ENCODE data around the gene PSMB2.

PSMB2 gene

GRCh38 chr1:35557611-35558373 is 83.5 kb downstream of the PSMB2 start, which contains the start of gene NCDN:
Gene NCDN, plus strand, starts transcription at chr1:35557799. Its CDS starts 392 bp downstream, at chr1:35558191.
- in situ Hi-C loops (cut with MboI; ENCODE audit: low sequenced_read_pairs) = no loop called here

GRCh38 chr1:35557118-35557610 is 84.2 kb downstream of the PSMB2 start, which contains the start of gene KIAA0319L:
Gene KIAA0319L, minus strand, starts transcription at chr1:35557403. Its CDS starts 2,912 bp downstream, at chr1:35554491.
- in situ Hi-C loops (cut with MboI; ENCODE audit: low sequenced_read_pairs) = no loop called here

- in situ Hi-C loops (cut with MboI; ENCODE audit: low sequenced_read_pairs) = no loop called here
These were observed 84.7 kb downstream of the PSMB2 start for GRCh38 chr1:35556484-35557117.

DNA sequence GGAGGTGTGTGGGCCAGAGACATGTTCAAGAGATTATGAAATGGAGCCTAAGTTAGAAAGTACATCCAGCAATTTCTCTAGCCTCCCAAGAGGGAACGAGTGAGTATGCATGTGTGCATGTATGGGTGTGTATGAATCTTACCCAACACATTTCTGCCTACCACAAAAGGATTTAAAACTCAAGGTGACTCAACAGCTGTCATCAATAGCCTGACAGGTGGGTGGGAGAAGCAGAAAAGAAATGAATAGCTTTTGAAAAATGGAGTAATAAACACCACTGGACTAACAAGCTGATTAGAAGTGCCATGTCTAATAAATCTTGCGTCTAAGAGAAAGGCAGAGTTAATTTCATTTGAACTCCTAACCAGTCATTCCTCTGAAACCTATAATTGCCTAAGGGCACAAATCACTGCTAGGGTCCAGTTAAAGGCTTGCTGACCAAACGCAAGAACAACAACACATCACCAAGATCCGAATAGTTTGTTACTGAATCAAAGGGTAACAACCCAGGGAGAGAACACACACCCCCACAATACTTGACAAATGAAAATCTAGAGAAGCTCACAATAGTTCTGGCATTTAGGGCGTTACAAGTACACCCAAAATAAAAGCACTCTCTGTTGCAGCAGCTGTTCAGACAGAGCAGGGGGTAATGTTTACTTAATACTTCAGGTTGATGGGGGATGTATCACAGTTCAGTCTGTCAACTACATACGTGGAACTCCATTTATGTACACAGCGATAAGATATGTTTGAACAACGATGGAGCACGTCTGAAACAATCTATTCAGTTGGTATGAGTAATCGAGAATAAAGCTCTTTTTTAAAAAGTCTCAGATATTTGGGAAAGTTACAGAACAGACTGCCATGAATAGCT is 85.5 kb downstream of the PSMB2 start:
- in situ Hi-C loops (cut with MboI; ENCODE audit: low sequenced_read_pairs) = no loop called here

DNA sequence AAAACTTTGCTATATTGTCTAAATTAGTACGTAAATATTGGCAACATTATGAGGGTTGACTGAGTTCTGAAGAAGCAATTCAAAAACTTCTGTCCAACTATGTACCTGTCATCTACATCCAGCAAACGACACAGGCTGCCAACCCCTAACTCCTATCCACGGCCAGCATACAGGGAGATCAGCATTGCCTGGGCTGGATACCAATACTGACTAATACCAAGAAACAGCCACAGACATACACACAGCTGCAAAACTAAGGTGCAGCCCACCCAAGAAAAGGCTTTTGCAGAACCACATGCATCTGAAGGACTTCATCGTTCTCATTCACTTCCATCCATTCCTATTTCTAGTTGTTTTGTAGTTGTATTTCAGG is 86.1 kb downstream of the PSMB2 start:
- in situ Hi-C loops (cut with MboI; ENCODE audit: low sequenced_read_pairs) = no loop called here

GRCh38 chr1:35554266-35555211 is 86.8 kb downstream of the PSMB2 start:
- in situ Hi-C loops (cut with MboI; ENCODE audit: low sequenced_read_pairs) = no loop called here

- in situ Hi-C loops (cut with MboI; ENCODE audit: low sequenced_read_pairs) = no loop called here
These were observed 87.5 kb downstream of the PSMB2 start for GRCh38 chr1:35553851-35554250.

Measured in hTERT RPE-1 (cell line).